HG03108 (cell line): ENCODE data around the gene RNF123.

ENCODE experiments used
- ATAC-seq: cut with Tn5 transposase; IDR thresholded peaks from one replicate; pipeline ENCODE4 v1.9.1; 2021; ENCODE audit warnings: moderate library complexity; ENCODE audit not compliant: unreplicated experiment

The RNF123 gene

GRCh38 chr3:49689046-49689907, at the start of gene RNF123, which contains the start of gene MST1:
Gene RNF123, plus strand, starts transcription at chr3:49689557. Its CDS starts 1,609 bp downstream, at chr3:49691166.
Gene MST1, minus strand, starts transcription at chr3:49689474. Its CDS starts 783 bp downstream, at chr3:49688691.
- peak; percentile 49 for ATAC-seq

- no peak for ATAC-seq
These were observed 48.1 kb upstream of the RNF123 start for GRCh38 chr3:49641292-49641691.

GRCh38 chr3:49641921-49642707, 47.2 kb upstream of the RNF123 start:
- no peak for ATAC-seq

- ATAC-seq: no peak
These were observed 46.6 kb upstream of the RNF123 start for GRCh38 chr3:49642708-49643145.

- ATAC-seq: no peak
These were observed 44.7 kb upstream of the RNF123 start for GRCh38 chr3:49644684-49645083.

GRCh38 chr3:49646236-49646635, 43.1 kb upstream of the RNF123 start:
- ATAC-seq: no peak

- no peak for ATAC-seq
These were observed 41.6 kb upstream of the RNF123 start for GRCh38 chr3:49647741-49648140.

- ATAC-seq: no peak
These were observed 40.9 kb upstream of the RNF123 start for GRCh38 chr3:49648354-49649019.

- ATAC-seq: no peak
These were observed 39.8 kb upstream of the RNF123 start for GRCh38 chr3:49649576-49649975.

- no peak for ATAC-seq
These were observed 39.2 kb upstream of the RNF123 start for GRCh38 chr3:49650177-49650576.

- no peak for ATAC-seq
These were observed 38.7 kb upstream of the RNF123 start for GRCh38 chr3:49650637-49651036.

GRCh38 chr3:49652218-49652902, 37.0 kb upstream of the RNF123 start:
- no peak for ATAC-seq

- ATAC-seq: no peak
These were observed 36.4 kb upstream of the RNF123 start for GRCh38 chr3:49652903-49653415.

GRCh38 chr3:49653621-49654020, 35.7 kb upstream of the RNF123 start:
- ATAC-seq: no peak

GRCh38 chr3:49654176-49654825, 35.1 kb upstream of the RNF123 start:
- no peak for ATAC-seq

GRCh38 chr3:49654955-49655556, 34.3 kb upstream of the RNF123 start:
- ATAC-seq: no peak

- ATAC-seq: no peak
These were observed 33.5 kb upstream of the RNF123 start for GRCh38 chr3:49655731-49656285.

GRCh38 chr3:49656541-49657112, 32.7 kb upstream of the RNF123 start:
- ATAC-seq: no peak
